Measurements from ENCODE around the gene CREB5.

DNA sequence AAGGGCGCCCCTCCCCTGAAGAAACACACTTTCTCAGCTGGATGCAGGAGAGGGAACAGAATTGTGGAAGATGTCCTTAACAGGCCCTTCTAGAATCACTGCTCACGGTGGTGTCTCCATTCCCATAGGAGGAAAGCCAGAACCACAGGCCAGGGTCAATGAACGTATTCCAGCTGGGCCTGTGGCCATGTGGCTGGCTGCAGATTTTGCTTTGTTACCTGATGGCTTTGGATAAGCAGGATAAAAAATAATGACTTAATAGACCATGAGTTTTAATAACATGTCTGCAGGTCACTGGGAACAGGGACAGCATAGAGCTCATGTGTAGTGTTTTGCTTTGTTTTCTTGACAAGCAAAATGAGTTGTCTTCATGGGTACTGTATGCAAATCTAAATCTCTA is 335.5 kb downstream of the CREB5 start:
- TF ChIP-seq TAF1 (IDR thresholded peaks at IDR 0.05; ENCODE audit: low read depth): no peak
- TF ChIP-seq, protein P1, sequence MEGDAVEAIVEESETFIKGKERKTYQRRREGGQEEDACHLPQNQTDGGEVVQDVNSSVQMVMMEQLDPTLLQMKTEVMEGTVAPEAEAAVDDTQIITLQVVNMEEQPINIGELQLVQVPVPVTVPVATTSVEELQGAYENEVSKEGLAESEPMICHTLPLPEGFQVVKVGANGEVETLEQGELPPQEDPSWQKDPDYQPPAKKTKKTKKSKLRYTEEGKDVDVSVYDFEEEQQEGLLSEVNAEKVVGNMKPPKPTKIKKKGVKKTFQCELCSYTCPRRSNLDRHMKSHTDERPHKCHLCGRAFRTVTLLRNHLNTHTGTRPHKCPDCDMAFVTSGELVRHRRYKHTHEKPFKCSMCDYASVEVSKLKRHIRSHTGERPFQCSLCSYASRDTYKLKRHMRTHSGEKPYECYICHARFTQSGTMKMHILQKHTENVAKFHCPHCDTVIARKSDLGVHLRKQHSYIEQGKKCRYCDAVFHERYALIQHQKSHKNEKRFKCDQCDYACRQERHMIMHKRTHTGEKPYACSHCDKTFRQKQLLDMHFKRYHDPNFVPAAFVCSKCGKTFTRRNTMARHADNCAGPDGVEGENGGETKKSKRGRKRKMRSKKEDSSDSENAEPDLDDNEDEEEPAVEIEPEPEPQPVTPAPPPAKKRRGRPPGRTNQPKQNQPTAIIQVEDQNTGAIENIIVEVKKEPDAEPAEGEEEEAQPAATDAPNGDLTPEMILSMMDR (IDR thresholded peaks at IDR 0.05; ENCODE audit: poor library complexity, severe bottlenecking): no peak
- no peak for TF ChIP-seq EZH2 (IDR thresholded peaks at IDR 0.05; ENCODE audit: borderline replicate concordance, insufficient read depth, low read length, poor library complexity, severe bottlenecking)
- TF ChIP-seq POLR2AphosphoS5 (IDR thresholded peaks at IDR 0.05): no peak
